Renal pelvis (tissue), 4 donors: ENCODE measurements around the gene MORC3. TPM values are rescaled to one million over a fixed set of nuclear protein-coding genes. Genes with fewer than 3 reads are reported as not detected.
"Not testable (repeated sequence)": the region's sequence is repeated elsewhere in the genome, so short reads cannot be mapped to it uniquely, and the experiment has no call there.

Experiments used
- DNase-seq: peaks from one replicate; pipeline ENCODE4 v3.0.0-alpha.2; 2013
- polyA plus RNA-seq, 3 donors: library from polyadenylated mRNA; unstranded; fragments of 120-200 nt; gene quantifications; one replicate each; pipeline ENCODE4 v1.2.1, GENCODE V29; 2013; ENCODE audit not compliant: insufficient read length in 3 of 3

Gene MORC3
- polyA plus RNA-seq, 3 donors: 33.6 to 46.7 (median 37.7) TPM

- not testable (repeated sequence) for DNase-seq
Measured at GRCh38 chr21:36319406-36319766, 611 bp upstream of the MORC3 start.

- peak; percentile 59 for DNase-seq
Measured at GRCh38 chr21:36320421-36321324, 676 bp downstream of the MORC3 start.

GRCh38 chr21:36321325-36322082 is 1.5 kb downstream of the MORC3 start:
- peak; percentile 17 for DNase-seq

DNA sequence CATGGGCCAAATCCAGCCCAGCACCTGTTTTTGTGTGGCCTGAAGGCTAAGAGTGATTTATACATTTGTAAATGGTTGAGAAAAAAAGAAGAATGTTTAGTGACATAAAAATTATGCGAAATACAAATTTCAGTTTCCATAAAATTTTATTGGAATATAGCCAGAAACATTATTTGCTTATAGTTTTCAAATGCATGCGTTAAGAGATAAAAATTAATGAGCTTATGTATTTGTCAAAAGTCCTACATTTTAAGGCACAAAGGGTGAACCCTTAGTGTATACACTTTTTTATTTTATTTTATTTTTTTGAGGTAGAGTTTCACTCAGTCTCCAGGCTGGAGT is 2.1 kb downstream of the MORC3 start:
- no peak for DNase-seq

DNA sequence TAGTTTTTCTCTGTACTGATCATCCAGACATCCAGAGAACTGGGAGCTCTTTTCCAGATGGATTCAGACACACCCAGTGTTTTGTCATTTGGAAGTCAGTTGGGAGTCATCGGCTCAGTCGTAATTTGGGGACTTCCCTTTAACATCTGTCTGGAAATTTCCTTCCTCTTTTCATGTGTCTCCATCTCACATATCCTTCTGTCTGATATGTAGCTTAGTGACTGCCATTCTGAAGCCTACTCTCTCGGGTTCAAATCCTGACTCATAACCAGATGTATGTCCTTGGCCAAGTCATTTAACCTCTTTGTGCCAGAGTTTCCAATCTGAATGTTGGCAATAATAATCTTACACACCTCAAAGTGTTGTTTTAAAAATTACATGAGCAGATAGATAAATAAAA is 3.0 kb downstream of the MORC3 start:
- no peak for DNase-seq

GRCh38 chr21:36325373-36326010 is 5.5 kb downstream of the MORC3 start:
- no peak for DNase-seq

- DNase-seq: peak; percentile 21
Measured at GRCh38 chr21:36330904-36331303, 10.9 kb downstream of the MORC3 start.

- no peak for DNase-seq
Measured at GRCh38 chr21:36337099-36337509, 17.1 kb downstream of the MORC3 start.

DNA sequence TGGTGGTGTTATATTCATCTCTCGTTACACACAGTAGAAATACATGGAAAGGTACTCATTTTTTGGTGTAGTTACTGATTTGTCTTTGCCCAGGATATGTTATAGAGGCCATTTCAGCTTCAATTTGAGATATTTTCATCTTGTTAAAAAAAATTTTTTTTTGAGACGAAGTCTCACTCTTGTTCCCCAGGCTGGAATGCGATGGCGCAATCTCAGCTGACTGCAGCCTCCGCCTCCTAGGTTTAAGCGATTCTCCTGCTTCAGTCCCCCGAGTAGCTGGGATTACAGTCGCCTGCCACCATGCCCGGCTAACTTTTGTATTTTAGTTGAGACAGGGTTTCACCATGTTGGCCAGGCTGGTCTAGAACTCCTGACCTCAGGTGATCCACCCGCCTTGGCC is 19.0 kb downstream of the MORC3 start:
- DNase-seq: no peak

DNA sequence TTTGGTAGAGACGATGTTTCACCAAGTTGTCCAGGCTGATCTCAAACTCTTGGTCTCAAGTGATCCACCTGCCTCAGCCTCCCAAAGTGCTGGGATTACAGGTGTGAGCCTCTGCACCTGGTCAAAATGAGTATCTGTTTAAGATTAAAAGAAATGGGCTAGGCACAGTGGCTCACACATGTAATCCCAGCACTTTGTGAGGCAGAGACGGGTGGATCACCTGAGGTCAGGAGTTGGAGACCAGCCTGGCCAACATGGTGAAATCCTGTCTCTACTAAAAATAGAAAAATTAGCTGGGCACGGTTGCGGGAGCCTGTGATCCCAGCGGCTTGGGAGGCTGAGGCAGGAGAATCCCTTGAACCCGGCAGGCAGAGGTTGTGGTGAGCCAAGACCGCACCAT is 22.6 kb downstream of the MORC3 start:
- not testable (repeated sequence) for DNase-seq

GRCh38 chr21:36344931-36345330 is 24.9 kb downstream of the MORC3 start:
- no peak for DNase-seq

DNA sequence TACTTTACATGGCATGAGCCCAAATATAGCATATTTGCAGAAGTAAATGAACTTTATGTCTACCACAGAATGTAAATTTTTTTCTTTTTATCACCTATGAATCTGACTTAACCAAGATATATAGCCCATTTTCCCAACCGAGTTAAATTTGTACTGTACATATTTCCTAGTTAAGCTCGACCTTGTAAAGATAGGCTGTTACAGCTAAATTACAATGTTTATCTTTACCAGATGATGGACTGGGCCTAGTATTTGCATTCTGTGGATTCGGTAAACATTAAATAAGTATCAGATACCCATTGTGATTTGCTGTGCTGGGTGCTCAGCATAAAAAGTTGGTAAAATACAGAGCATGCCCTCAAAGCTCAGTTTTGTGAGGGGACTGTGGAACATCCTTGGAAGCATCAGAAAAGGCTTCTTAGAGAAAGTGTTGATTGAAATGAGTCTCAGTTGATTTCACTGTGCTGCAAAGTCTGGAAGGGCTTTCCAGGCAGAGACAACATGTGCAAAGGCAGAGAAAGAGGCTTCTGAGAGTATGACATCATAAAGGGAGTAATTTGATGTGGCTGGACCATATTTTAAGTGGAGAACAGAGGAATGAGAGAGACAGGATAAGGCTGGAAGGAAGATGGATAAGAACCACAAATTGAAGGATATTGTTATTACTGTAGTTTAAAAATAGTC is 27.4 kb downstream of the MORC3 start:
- DNase-seq: no peak

GRCh38 chr21:36347962-36348328 is 27.9 kb downstream of the MORC3 start:
- DNase-seq: no peak

- DNase-seq: no peak
Measured at GRCh38 chr21:36349315-36349714, 29.3 kb downstream of the MORC3 start.

DNA sequence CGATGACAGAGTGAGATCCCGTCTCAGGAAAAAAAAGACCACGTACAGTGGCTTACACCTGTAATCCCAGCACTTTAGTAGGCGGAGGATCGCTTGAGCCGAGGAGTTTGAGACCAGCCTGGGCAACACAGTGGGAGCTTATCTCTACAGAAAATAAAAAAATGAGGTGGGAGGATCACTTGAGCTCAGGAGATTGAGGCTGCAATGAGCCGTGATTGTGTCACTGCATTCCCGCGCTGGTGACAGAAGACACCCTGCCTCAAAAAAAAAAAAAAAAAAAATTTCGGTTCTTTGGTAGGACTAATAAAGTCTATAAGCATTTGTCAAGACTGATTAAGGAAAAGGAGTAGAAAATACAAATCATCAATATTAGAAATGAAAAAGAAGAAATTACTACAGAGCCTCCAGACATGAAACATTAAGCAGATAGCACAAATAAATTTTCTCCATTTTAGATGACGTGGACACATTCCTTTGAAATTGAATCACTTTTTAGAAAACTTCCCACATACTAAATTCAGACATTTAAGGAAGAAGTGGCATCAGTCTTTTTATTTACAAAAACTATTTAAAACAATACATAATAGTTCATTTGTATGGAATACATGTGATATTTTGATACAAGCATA is 30.4 kb downstream of the MORC3 start:
- DNase-seq: no peak

GRCh38 chr21:36354918-36355680 is 35.1 kb downstream of the MORC3 start:
- DNase-seq: peak; percentile 36

DNA sequence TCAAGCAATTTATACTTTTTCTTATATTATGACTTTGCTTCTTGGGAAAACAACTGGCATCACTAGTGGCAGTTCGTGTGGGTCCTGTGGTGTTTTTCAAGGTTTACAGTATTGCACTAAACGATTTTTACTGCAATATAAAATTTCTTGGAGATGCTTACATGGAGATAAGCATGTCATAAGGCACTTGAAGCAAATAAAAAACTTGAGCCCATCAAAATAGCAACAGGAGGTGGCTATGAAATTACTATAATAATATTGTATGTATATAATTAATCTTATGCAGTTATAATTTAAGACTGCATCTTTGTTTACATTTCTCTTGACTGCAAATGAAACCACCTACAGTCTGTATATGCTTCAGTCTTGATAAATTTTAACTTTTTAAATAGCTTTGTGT is 35.9 kb downstream of the MORC3 start:
- DNase-seq: no peak

- no peak for DNase-seq
Measured at GRCh38 chr21:36359185-36359584, 39.2 kb downstream of the MORC3 start.

DNA sequence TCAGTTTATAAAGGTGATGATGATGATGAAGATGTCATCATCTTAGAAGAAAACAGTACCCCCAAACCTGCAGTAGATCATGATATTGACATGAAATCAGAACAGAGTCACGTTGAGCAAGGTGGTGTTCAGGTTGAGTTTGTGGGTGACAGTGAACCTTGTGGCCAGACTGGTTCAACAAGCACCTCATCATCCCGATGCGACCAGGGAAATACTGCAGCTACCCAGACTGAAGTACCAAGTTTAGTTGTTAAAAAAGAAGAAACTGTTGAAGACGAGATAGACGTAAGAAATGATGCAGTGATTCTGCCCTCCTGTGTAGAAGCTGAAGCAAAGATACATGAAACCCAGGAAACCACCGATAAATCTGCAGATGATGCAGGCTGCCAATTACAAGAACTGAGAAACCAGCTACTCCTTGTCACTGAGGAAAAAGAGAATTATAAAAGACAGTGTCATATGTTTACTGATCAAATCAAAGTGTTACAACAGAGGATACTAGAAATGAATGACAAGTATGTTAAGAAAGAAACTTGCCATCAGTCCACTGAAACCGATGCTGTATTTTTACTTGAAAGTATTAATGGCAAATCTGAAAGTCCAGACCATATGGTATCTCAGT is 49.2 kb downstream of the MORC3 start:
- DNase-seq: no peak

- DNase-seq: no peak
Measured at GRCh38 chr21:36375994-36376393, 56.0 kb downstream of the MORC3 start.
